Colonic mucosa (tissue), 4 donors: ENCODE data around the gene SYTL3. TPM values are rescaled to one million over a fixed set of nuclear protein-coding genes. Genes with fewer than 3 reads are reported as not detected.

ENCODE experiments used
- DNase-seq: peaks from one replicate; pipeline ENCODE4 v3.0.0-alpha.2; 2020
- H3K27ac ChIP-seq: fragments of 200-600 bp; one replicate; pipeline ENCODE4 v1.8.0; 2021
- H3K27me3 ChIP-seq: fragments of 200-600 bp; one replicate; pipeline ENCODE4 v1.8.0; 2021
- H3K36me3 ChIP-seq: fragments of 200-600 bp; one replicate; pipeline ENCODE4 v1.8.0; 2021
- H3K4me1 ChIP-seq: fragments of 200-600 bp; one replicate; pipeline ENCODE4 v1.8.0; 2021; ENCODE audit warnings: mild to moderate bottlenecking
- H3K4me3 ChIP-seq: fragments of 200-600 bp; one replicate; pipeline ENCODE4 v1.8.0; 2021
- H3K9ac ChIP-seq, 2 donors: one replicate each; pipeline ENCODE4 v1.7.0; 2013; ENCODE audit warnings: control low read depth in 2 of 2, low read depth in 2 of 2, low read length in 2 of 2
- H3K9me3 ChIP-seq: fragments of 200-600 bp; one replicate; pipeline ENCODE4 v1.8.0; 2021
- CTCF ChIP-seq: fragments of 200-600 bp; IDR thresholded peaks from one replicate; pipeline ENCODE4 v1.8.0; 2022; ENCODE audit warnings: antibody characterized with exemption, mild to moderate bottlenecking
- intact Hi-C: fragments of 100-400 bp; cut with DNase I; formaldehyde crosslinking; loops from one replicate; pipeline ENCODE4 v1.14.1; 2022
- total RNA-seq, 2 donors: library from RNA; stranded (reverse); fragmentation: NEBNext Ultra II Directional in 1 of 2; extraction: Animal tissue kit (Norgen Biotek cat#: 25700) in 1 of 2; gene quantifications; one replicate each; pipeline ENCODE4 v1.2.1, GENCODE V29; 2021
- donor health status: healthy.
- donor health status: DM: no; HTN: no; CAD: no.
- donor health status: DM: no; HTN: no; CAD: no.

Gene SYTL3
- total RNA-seq, 2 donors from 2014 or later: 1.1 to 3.1 TPM

GRCh38 chr6:158703837-158704822 lies 54.3 kb downstream of the SYTL3 start:
- peak; percentile 99 for TF ChIP-seq CTCF
- Histone ChIP-seq H3K27ac (peak overlapping the region; percentile 47), H3K36me3 (no peaks in the 10 kb centered on the region), H3K4me3 (peak overlapping the region; percentile 38), H3K9ac (peak overlapping the region; percentile 41 to 71), H3K4me1 (peaks cover 8% of the 10 kb centered on the region), H3K9me3 (no peaks in the 10 kb centered on the region), H3K27me3 (no peaks in the 10 kb centered on the region)
- DNase-seq: peak; percentile 91
- intact Hi-C loops: loop anchor here (5.0 to 10.0 kb wide), 2 partner anchors 111 to 268 kb away; partner anchors contain the start of gene EZR

- DNase-seq: no peak
- intact Hi-C loops: loop anchor here (10.0 kb wide), 1 partner anchor 109 kb away; the partner anchor contains the start of gene EZR
Measured at GRCh38 chr6:158705386-158706126, 55.7 kb downstream of the SYTL3 start.

GRCh38 chr6:158706369-158706982 lies 56.6 kb downstream of the SYTL3 start:
- DNase-seq: peak; percentile 58
- Histone ChIP-seq H3K27ac (no peak overlapping the region), H3K9me3 (no peaks in the 10 kb centered on the region), H3K4me3 (no peak overlapping the region), H3K4me1 (peaks cover 8% of the 10 kb centered on the region), H3K9ac (no peak overlapping the region), H3K36me3 (no peaks in the 10 kb centered on the region), H3K27me3 (no peaks in the 10 kb centered on the region)
- intact Hi-C loops: loop anchor here (10.0 kb wide), 1 partner anchor 108 kb away; the partner anchor contains the start of gene EZR
- peak; percentile 45 for TF ChIP-seq CTCF

More at GRCh38 chr6:158705386-158706126, 55.7 kb downstream of the SYTL3 start:
- H3K4me1 ChIP-seq: peaks cover 8% of the 10 kb centered on the region
- H3K27me3 ChIP-seq: no peaks in the 10 kb centered on the region
- no peak overlapping the region for H3K4me3 ChIP-seq
- H3K36me3 ChIP-seq: no peaks in the 10 kb centered on the region
- H3K27ac ChIP-seq: no peak overlapping the region
- TF ChIP-seq CTCF: no peak
- H3K9ac ChIP-seq: peak overlapping the region; percentile 37 to 55
- no peaks in the 10 kb centered on the region for H3K9me3 ChIP-seq

- DNase-seq: no peak
- Histone ChIP-seq H3K4me3 (no peak overlapping the region), H3K27me3 (no peaks in the 10 kb centered on the region), H3K4me1 (peaks cover 8% of the 10 kb centered on the region), H3K9ac (peak overlapping the region; percentile 5 to 19), H3K9me3 (no peaks in the 10 kb centered on the region), H3K27ac (no peak overlapping the region), H3K36me3 (no peaks in the 10 kb centered on the region)
- no peak for TF ChIP-seq CTCF
- intact Hi-C loops: loop anchor here (10.0 kb wide), 1 partner anchor 108 kb away; the partner anchor contains the start of gene EZR
Measured at GRCh38 chr6:158707120-158707820, 57.4 kb downstream of the SYTL3 start.
